ENCODE data around the gene FAM20B.

GRCh38 chr1:179026813-179027669, 1.3 kb downstream of the FAM20B start:
- TF ChIP-seq, protein P1, sequence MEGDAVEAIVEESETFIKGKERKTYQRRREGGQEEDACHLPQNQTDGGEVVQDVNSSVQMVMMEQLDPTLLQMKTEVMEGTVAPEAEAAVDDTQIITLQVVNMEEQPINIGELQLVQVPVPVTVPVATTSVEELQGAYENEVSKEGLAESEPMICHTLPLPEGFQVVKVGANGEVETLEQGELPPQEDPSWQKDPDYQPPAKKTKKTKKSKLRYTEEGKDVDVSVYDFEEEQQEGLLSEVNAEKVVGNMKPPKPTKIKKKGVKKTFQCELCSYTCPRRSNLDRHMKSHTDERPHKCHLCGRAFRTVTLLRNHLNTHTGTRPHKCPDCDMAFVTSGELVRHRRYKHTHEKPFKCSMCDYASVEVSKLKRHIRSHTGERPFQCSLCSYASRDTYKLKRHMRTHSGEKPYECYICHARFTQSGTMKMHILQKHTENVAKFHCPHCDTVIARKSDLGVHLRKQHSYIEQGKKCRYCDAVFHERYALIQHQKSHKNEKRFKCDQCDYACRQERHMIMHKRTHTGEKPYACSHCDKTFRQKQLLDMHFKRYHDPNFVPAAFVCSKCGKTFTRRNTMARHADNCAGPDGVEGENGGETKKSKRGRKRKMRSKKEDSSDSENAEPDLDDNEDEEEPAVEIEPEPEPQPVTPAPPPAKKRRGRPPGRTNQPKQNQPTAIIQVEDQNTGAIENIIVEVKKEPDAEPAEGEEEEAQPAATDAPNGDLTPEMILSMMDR (IDR thresholded peaks at IDR 0.05; ENCODE audit: low read length) = no peak
- TF ChIP-seq EZH2 (IDR thresholded peaks at IDR 0.05; ENCODE audit: borderline replicate concordance, low read length) = no peak

All from OCI-LY1 (cell line).